Measurements from ENCODE around the gene FXYD6.

Gene FXYD6

GRCh38 chr11:117910525-117910924 lies 34.1 kb upstream of the FXYD6 start:
- DNase-seq (ENCODE audit: low read depth in 2 of 2): no peak

- no peak for DNase-seq (ENCODE audit: low read depth in 2 of 2)
These were observed 33.3 kb upstream of the FXYD6 start for GRCh38 chr11:117909611-117910382.

GRCh38 chr11:117908959-117909610 lies 32.6 kb upstream of the FXYD6 start:
- no peak for DNase-seq (ENCODE audit: low read depth in 2 of 2)

- DNase-seq (ENCODE audit: low read depth in 2 of 2): no peak
These were observed 31.8 kb upstream of the FXYD6 start for GRCh38 chr11:117908109-117908895.

GRCh38 chr11:117907276-117908108 lies 31.0 kb upstream of the FXYD6 start:
- DNase-seq (ENCODE audit: low read depth in 2 of 2): peak; percentile 90

GRCh38 chr11:117906710-117907109 lies 30.3 kb upstream of the FXYD6 start:
- no peak for DNase-seq (ENCODE audit: low read depth in 2 of 2)

GRCh38 chr11:117906126-117906525 lies 29.7 kb upstream of the FXYD6 start:
- DNase-seq (ENCODE audit: low read depth in 2 of 2): no peak

GRCh38 chr11:117905524-117905923 lies 29.1 kb upstream of the FXYD6 start:
- DNase-seq (ENCODE audit: low read depth in 2 of 2): no peak

- no peak for DNase-seq (ENCODE audit: low read depth in 2 of 2)
These were observed 27.3 kb upstream of the FXYD6 start for GRCh38 chr11:117903505-117904382.

- DNase-seq (ENCODE audit: low read depth in 2 of 2): no peak
These were observed 25.8 kb upstream of the FXYD6 start for GRCh38 chr11:117902001-117902845.

- no peak for DNase-seq (ENCODE audit: low read depth in 2 of 2)
These were observed 25.1 kb upstream of the FXYD6 start for GRCh38 chr11:117901601-117902000.

- DNase-seq (ENCODE audit: low read depth in 2 of 2): no peak
These were observed 24.4 kb upstream of the FXYD6 start for GRCh38 chr11:117900720-117901440.

- DNase-seq (ENCODE audit: low read depth in 2 of 2): no peak
These were observed 23.7 kb upstream of the FXYD6 start for GRCh38 chr11:117900121-117900648.

GRCh38 chr11:117898059-117898458 lies 21.6 kb upstream of the FXYD6 start:
- DNase-seq (ENCODE audit: low read depth in 2 of 2): no peak

- no peak for DNase-seq (ENCODE audit: low read depth in 2 of 2)
These were observed 16.2 kb upstream of the FXYD6 start for GRCh38 chr11:117892651-117893050.

- DNase-seq (ENCODE audit: low read depth in 2 of 2): no peak
These were observed 14.9 kb upstream of the FXYD6 start for GRCh38 chr11:117891362-117891761.

- DNase-seq (ENCODE audit: low read depth in 2 of 2): no peak
These were observed 11.7 kb upstream of the FXYD6 start for GRCh38 chr11:117888139-117888566.

GRCh38 chr11:117887431-117888138 lies 11.1 kb upstream of the FXYD6 start:
- DNase-seq (ENCODE audit: low read depth in 2 of 2): no peak

All from fibroblast of skin of left quadriceps (primary cell).